Activated naive CD8-positive, alpha-beta T cell treated with anti-CD3 and anti-CD28 coated beads, Interleukin-2, amount 50 U/mL, for 24 hours (primary cell): Measurements from ENCODE around the gene RPP30.
"Not testable (repeated sequence)": the region's sequence is repeated elsewhere in the genome, so short reads cannot be mapped to it uniquely, and the experiment has no call there.

Source experiments
- ATAC-seq: fragments of 150-1000 bp; cut with Tn5 transposase; one replicate; pipeline ENCODE4 v1.10.0; 2021
- DNase-seq: peaks from one replicate; pipeline ENCODE4 v3.0.0; 2021
- H3K27ac Mint-ChIP-seq: one replicate; pipeline ENCODE4 v1.8.0; 2021; ENCODE audit warnings: mild to moderate bottlenecking, mixed read lengths
- H3K27me3 Mint-ChIP-seq: one replicate; pipeline ENCODE4 v1.8.0; 2021; ENCODE audit warnings: mixed read lengths
- H3K36me3 Mint-ChIP-seq: one replicate; pipeline ENCODE4 v1.8.0; 2021; ENCODE audit warnings: low read depth, mixed read lengths
- H3K4me1 Mint-ChIP-seq: one replicate; pipeline ENCODE4 v1.8.0; 2021; ENCODE audit warnings: mixed read lengths
- H3K4me3 Mint-ChIP-seq: one replicate; pipeline ENCODE4 v1.8.0; 2021; ENCODE audit warnings: mild to moderate bottlenecking, moderate library complexity, mixed read lengths
- H3K9me3 Mint-ChIP-seq: one replicate; pipeline ENCODE4 v1.8.0; 2021; ENCODE audit warnings: mixed read lengths

RPP30 gene

DNA sequence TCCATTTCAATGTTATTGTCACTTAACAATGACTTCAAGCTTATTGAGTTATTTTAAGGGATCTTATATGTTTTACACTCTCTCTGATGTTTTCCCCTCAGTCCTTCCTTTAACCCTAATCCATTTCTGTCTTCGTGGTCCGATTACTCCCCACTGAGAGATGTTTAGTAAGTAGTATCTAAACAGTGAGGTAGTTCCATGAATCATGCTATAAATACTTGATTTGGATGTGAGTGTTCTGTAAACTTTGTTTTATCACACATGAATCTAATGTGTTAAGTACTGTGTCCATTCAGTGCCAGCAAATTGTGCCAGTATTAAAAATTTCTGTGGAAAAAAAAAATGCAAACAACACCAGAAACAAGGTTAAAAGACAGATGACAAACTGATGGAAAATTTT, 18.6 kb downstream of the RPP30 start:
- H3K27ac Mint-ChIP-seq: no peak overlapping the region

DNA sequence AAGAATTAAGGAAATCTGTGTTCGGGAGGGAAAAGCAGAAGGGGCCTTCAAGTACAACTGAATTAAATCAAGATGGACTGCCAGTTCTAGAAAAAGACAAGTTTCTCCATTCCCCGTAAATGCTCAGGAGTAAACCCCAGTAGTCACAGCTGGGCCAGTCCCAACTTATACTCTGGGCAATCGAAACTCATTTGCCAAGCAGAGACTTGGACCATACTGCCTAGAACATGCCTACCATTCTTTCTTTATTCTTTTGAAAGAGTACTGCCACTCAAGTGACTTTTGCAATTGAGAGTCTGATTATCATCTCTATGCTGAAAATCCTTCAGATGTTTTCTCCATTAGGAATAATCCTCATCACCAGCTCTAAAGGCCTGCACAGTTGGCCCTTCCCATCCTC, 21.4 kb downstream of the RPP30 start:
- no peak for DNase-seq
- Mint-ChIP-seq H3K27me3 (no peaks in the 10 kb centered on the region), H3K36me3 (peaks cover 60% of the 10 kb centered on the region)

More for the DNA sequence above, 18.6 kb downstream of the RPP30 start:
- H3K4me1 Mint-ChIP-seq: no peaks in the 10 kb centered on the region
- no peaks in the 10 kb centered on the region for H3K9me3 Mint-ChIP-seq
- peaks cover 65% of the 10 kb centered on the region for H3K36me3 Mint-ChIP-seq
- ATAC-seq: no peak
- DNase-seq: no peak
- H3K4me3 Mint-ChIP-seq: no peak overlapping the region
- H3K27me3 Mint-ChIP-seq: no peaks in the 10 kb centered on the region

DNA sequence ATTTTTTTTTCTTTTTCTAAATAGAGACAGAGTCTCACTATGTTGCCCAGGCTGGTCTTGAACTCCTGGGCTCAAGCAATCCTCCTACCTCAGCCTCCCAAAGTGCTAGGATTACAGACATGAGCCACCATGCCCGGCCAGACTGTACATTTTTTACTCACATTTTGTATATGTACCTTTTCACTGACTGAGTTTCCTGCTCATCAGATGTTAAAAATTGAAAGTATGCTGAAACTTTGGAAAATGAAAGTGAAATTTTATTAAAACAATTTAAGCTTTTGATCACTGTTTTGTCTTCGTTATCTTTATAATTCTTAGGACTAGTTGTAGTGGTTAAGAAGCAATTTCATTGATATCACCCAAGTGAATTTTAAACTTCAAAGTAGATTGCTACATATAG, 25.1 kb downstream of the RPP30 start:
- ATAC-seq, H3K9me3 Mint-ChIP-seq, H3K4me3 Mint-ChIP-seq, H3K27me3 Mint-ChIP-seq, DNase-seq: not testable (repeated sequence)
- peaks cover 48% of the 10 kb centered on the region for H3K36me3 Mint-ChIP-seq
- H3K27ac Mint-ChIP-seq: peak overlapping the region; percentile 38
- H3K4me1 Mint-ChIP-seq: peaks cover 12% of the 10 kb centered on the region

More for the DNA sequence above, 21.4 kb downstream of the RPP30 start:
- H3K27ac Mint-ChIP-seq: no peak overlapping the region
- no peaks in the 10 kb centered on the region for H3K9me3 Mint-ChIP-seq
- no peak overlapping the region for H3K4me3 Mint-ChIP-seq
- no peak for ATAC-seq
- peaks cover 12% of the 10 kb centered on the region for H3K4me1 Mint-ChIP-seq

DNA sequence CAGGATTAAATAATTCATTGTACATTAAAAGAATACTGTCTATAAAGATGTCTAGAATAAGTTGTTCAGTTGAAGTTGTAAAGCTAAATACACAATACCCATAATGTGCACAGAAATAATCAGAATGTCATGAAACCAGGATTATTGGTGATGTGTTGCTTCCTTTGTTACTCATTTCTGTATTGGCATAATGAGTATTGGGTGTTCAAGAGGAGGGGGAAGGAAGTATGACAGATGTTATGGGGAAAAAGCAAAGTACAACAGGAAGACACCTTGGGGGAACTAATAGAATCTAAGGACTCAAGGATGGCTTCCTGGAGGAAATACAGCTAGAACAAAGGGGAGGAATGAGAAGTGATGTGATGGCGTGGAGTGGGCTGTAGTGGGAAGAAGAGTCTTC, 34.2 kb downstream of the RPP30 start:
- H3K4me1 Mint-ChIP-seq: peaks cover 14% of the 10 kb centered on the region
- H3K36me3 Mint-ChIP-seq: peaks cover 37% of the 10 kb centered on the region
- H3K4me3 Mint-ChIP-seq: no peak overlapping the region
- no peaks in the 10 kb centered on the region for H3K27me3 Mint-ChIP-seq
- no peaks in the 10 kb centered on the region for H3K9me3 Mint-ChIP-seq
- DNase-seq (no peak), ATAC-seq (no peak)
- H3K27ac Mint-ChIP-seq: peak overlapping the region; percentile 14

DNA sequence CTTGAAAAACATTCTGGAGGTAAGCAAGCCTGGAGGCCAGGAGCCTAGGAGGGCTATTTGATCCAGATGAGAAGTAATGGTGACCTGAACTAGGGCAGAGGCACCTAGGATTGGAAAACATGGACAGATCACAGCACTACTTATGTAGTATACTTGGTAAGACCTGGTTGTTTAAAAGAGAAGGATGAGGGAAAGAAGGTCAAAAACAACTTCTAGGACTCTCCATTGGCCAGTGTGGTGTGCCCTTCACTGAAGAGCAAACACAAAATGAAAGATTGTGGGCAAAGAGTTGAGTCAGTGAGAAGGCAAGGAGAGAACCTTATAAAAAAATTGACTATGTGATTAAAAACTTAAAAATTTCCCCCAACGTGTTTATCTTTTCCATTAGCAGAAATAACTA, 34.8 kb downstream of the RPP30 start:
- Mint-ChIP-seq H3K36me3 (peaks cover 31% of the 10 kb centered on the region), H3K9me3 (no peaks in the 10 kb centered on the region), H3K27me3 (no peaks in the 10 kb centered on the region), H3K27ac (no peak overlapping the region), H3K4me3 (no peak overlapping the region), H3K4me1 (peaks cover 14% of the 10 kb centered on the region)
- ATAC-seq (peak; percentile 49), DNase-seq (no peak)

DNA sequence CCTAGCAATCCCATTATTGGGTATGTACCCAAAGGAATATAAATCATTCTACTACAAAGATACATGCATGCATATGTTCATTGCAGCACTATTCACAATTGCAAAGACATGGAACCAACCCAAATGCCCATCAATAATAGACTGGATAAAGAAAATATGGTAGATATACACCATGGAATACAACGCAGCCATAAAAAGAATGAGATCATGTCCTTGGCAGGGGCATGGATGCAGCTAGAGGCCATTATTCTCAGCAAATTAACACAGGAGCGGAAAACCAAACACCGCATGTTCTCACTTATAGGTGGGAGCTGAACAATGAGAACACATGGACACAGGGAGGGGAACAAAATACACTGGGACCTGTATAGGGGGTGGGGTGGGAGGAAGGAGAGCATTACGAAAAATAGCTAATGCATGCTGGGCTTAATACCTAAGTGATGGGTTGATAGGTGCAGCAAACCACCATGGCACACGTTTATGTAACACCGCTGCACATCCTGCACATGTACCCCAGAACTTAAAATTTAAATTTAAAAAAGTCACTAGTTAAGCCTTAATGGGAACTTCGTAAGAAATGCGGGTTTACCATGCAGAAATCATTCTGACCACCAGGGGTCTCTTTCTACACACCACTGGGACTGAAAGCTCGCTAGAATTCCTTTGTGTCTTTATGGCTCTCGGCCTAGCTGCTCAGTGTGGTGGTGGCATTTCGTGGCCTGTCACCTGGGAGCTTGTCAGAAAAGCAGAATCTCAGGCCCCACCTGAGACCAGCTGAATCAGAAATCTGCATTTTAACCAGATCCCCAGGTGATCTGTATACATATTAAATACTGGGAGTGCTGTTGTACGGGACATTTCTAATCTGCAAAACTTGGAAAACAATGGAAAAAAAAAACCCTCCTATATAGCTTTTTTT, 39.6 kb downstream of the RPP30 start:
- Mint-ChIP-seq H3K36me3 (peaks cover 10% of the 10 kb centered on the region), H3K27me3 (no peaks in the 10 kb centered on the region), H3K9me3 (no peaks in the 10 kb centered on the region), H3K4me3 (no peak overlapping the region), H3K27ac (no peak overlapping the region), H3K4me1 (peaks cover 5% of the 10 kb centered on the region)
- DNase-seq (peak; percentile 45), ATAC-seq (peak; percentile 81)

DNA sequence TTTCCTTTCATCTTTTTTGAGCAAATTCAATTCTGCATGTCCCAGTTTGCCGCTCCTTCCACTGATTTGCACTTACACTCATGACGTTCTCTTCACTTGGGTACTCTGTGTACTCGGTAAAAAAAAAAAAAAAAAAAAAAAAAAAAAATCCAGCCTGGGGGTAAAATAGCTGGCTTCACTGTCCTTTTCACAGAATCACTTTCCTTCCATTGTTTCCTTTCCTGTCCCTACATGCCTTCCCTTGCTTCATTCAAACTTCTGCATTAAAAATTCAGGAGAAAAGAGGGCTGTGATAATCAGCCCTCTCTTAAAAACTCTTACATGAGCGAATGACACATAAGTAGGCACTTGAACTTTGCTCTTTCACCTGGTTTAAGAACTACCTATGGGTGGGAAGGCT, 40.4 kb downstream of the RPP30 start:
- H3K27ac Mint-ChIP-seq: no peak overlapping the region
- ATAC-seq: no peak

DNA sequence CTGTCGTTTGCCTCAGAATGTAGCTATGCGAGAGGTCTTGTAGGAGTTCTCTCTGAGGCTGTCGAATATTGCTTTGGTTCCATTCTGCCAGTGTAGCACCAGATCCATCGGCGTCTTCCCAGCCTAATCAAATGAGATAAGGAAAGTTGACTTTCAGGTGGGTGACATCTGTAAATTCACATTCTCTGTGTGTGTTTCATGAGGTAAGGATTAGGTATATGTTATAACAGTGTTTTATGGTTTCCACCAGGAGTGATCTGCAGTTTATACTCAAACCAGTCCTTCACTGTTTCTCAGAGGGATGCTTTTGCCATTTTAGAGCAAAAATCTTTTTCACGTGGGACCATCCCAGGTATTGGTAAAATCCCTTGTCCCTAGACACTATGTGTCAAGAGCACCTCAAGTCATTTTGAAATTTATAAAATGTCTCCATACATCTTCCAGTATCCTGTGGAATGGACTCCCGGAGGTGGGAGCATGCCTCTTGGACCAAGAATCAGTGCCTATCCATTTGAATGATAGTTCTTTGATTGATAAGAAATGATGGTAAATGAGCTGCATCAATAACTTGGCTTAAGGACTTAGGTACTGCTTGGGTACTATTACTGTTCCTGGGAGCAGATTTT, 41.2 kb downstream of the RPP30 start:
- no peak for ATAC-seq
- no peak for DNase-seq
- no peaks in the 10 kb centered on the region for H3K27me3 Mint-ChIP-seq
- H3K9me3 Mint-ChIP-seq: no peaks in the 10 kb centered on the region
- peaks cover 2% of the 10 kb centered on the region for H3K4me1 Mint-ChIP-seq
- H3K4me3 Mint-ChIP-seq: no peak overlapping the region
- H3K27ac Mint-ChIP-seq: no peak overlapping the region
- H3K36me3 Mint-ChIP-seq: no peaks in the 10 kb centered on the region

More for the DNA sequence above, 40.4 kb downstream of the RPP30 start:
- Mint-ChIP-seq H3K4me3 (no peak overlapping the region), H3K4me1 (peaks cover 2% of the 10 kb centered on the region), H3K9me3 (no peaks in the 10 kb centered on the region), H3K36me3 (peaks cover 5% of the 10 kb centered on the region), H3K27me3 (no peaks in the 10 kb centered on the region)
- DNase-seq: no peak

DNA sequence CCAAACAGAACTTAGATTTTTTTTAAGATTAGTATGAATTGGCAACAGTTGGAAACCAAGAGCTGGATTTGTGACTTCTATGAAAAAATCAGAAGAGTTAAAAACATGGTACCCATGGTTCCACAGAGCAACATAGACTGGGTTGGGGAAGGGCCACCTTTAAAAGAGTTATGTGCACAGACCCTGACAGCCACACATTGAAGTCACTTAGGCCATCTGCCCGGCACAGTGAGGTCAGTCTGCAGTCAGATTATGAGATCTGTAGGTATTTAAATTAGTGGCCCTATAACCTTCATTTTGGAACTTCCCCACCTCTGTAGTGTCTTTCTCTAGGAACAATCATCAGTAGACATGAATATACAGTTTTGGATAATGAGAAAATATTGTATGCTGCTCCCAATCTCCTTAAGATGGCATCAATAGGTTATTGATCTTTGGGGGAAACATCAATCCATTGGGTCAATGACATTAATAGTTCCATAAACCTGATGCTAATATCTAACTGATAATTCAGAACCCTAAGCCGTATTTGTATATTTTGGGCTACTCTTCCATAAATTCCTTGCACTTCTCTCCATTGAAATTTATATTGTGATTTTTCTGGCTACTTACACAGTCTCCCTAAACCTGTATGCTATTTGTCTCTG, 42.1 kb downstream of the RPP30 start:
- peaks cover 2% of the 10 kb centered on the region for H3K4me1 Mint-ChIP-seq
- no peaks in the 10 kb centered on the region for H3K27me3 Mint-ChIP-seq
- no peak overlapping the region for H3K27ac Mint-ChIP-seq
- no peak for ATAC-seq
- H3K4me3 Mint-ChIP-seq: no peak overlapping the region
- DNase-seq: no peak
- H3K36me3 Mint-ChIP-seq: no peaks in the 10 kb centered on the region
- no peaks in the 10 kb centered on the region for H3K9me3 Mint-ChIP-seq

DNA sequence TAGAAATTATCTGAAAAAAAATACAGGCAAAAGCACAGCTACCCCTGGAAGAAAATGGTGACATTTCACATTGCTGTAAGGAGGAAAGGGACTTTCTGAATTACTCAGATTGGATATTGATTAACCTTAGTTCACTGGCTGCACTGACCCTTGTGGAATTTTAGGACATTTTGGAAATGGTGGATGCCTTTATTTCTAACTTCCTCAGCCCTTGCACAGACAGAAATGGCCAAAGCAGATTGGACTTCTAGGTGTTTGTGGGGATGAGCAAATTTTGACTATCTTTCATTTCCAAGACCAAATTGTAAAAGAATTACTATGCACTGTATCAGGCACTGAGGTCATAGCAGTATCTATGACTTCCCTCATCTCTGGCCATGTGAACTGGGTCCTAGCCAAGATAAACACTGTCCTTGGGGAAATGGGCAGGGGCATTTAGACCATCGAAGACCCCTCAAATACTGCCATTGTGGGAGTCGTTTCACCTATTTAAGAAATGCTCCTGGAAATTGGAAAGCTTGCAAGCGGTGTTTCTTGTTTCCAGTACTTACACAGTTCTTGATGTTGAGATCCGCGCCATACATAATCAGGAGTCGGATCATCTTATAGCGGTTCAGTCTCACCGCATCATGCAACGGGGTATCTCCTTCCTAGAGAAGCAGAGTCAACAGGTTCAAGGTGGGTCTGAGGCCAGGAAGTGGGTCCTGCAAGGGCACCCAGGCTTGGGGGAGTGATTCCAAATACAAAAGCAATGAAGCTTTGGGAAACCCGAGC, 43.4 kb downstream of the RPP30 start:
- Mint-ChIP-seq H3K4me3 (no peak overlapping the region), H3K27me3 (peaks cover 4% of the 10 kb centered on the region), H3K27ac (no peak overlapping the region), H3K4me1 (peaks cover 2% of the 10 kb centered on the region), H3K36me3 (no peaks in the 10 kb centered on the region), H3K9me3 (no peaks in the 10 kb centered on the region)
- no peak for ATAC-seq
- DNase-seq: no peak

DNA sequence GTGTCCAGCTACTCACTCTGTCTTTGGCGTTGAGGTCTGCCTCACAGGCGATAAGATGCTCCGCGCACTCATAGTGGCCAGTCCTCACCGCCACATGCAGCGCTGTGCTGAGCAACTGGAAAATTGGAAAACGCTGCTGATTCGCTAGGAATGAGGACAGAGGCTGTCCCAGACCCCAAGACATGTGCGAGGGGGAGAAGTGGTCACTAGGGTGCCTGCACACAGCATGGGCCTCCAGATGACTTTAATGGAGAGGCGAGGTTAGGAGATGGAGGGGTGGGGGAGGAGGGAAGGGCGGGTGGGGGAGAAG, 43.9 kb downstream of the RPP30 start:
- Mint-ChIP-seq H3K4me1 (peaks cover 2% of the 10 kb centered on the region), H3K9me3 (no peaks in the 10 kb centered on the region), H3K27me3 (peaks cover 5% of the 10 kb centered on the region), H3K4me3 (no peak overlapping the region), H3K27ac (no peak overlapping the region), H3K36me3 (no peaks in the 10 kb centered on the region)
- DNase-seq: no peak
- no peak for ATAC-seq

DNA sequence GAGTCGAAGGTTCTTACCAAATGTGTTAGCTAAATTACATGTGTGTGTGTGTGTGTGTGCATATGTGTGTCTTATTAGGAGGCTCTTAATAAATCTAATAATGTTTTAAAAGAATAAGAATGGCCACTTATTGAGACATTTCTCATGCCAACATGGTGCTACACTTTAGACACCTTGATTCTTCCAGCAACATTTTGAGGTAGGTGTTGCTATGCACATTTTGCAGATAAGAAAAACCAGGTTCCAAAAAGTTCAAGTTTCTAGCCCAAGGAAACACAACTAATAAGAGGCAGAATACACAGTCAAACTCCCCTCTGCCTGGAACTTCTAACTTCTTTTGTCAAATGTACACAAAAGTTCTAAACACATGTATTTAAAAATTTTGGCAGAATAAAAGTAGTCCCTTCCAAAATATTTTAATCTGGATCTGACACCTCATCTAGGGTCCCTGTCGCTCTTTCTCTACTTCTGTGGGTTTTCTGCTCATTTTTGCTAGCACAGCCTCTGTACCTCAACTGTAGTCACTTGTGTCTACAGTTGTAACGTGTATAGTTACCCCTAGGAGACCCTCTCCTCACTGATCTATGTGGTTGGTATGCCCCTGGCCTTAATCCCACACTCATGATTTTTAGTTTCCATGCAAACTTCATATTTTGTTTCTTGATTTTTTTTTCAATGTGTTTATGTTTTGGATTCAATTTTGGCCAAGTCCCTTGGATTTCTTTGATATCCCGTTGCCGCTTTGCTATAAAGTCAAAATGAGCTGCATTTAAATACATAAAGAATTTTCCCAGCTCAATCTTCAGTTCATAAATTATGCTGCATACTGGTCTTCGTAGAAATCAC, 44.8 kb downstream of the RPP30 start:
- Mint-ChIP-seq H3K27ac (no peak overlapping the region), H3K27me3 (peaks cover 5% of the 10 kb centered on the region), H3K9me3 (no peaks in the 10 kb centered on the region), H3K4me3 (no peak overlapping the region), H3K36me3 (no peaks in the 10 kb centered on the region), H3K4me1 (peaks cover 2% of the 10 kb centered on the region)
- ATAC-seq (no peak), DNase-seq (no peak)

DNA sequence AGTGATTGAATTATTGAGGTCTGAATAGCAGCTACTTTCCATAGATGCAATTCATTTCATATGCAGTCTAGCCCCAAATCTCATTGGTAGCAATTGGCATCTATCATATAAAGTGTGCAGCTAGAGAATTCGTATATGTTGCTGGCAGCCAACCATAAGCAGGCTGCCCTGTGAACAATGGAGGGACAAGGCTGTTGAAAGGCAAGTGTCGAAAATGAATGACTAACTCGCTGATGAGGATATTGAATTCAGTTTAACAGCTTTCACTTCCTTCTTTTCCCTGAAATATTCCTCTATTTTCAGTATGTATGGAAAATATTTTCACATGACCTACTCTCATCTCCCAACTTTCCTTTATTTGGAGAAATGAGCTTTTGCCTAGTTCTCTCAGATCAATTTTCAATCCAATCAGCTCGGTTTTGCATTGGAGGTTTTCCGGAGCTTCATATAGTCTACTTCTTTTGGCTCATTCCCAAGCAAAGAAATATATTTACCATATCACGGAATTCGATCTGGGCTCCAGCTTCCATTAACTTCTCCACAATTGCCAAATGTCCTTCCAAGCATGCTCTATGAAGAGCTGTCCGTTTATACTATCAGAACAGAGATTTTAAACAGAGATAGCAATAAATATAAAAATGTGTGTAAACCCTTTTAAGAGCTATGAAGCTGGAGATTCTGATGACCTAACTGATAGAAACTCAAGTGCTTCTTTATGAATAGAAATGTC, 45.6 kb downstream of the RPP30 start:
- Mint-ChIP-seq H3K4me1 (no peaks in the 10 kb centered on the region), H3K27me3 (peaks cover 5% of the 10 kb centered on the region), H3K27ac (no peak overlapping the region), H3K4me3 (no peak overlapping the region), H3K9me3 (no peaks in the 10 kb centered on the region), H3K36me3 (no peaks in the 10 kb centered on the region)
- DNase-seq: no peak
- no peak for ATAC-seq
